Measurements from ENCODE around the gene TOLLIP. TPM values are rescaled to one million over a fixed set of nuclear protein-coding genes. Genes with fewer than 3 reads are reported as not detected.

The TOLLIP gene
- total RNA-seq, 1 experiment from 2014 or later = 32.3 TPM

DNA sequence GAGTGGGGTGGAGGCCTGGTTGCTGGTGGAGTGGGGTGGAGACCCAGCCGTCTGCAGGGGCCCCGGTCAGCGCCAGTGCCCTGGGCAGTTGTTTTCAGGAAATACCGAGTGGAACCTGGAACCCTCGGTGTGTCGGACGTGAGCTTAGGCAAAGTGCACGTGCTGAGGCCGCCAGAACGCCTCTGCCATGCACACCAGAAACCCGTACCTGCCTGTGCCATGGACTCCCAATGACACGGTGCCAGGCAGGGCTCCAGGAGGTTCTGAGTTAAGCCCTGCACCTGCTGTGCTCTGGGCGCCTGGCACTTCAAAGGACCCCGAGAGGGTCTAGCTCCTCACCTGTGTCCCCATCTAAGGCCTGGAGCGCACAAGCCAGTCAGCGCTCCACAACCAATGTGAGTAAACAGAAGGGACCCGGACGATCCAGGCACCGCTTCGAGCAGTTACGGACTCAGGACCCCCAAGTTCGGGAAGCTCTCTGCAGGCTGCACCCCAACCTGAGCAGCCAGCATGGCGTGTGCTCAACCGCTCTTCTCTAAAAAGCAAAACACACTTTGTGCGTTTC lies 12.3 kb downstream of the TOLLIP start (continued):
- TF ChIP-seq TCF7 (CRISPR knock-in tag; IDR thresholded peaks at IDR 0.05; ENCODE audit: low read depth) = no peak
- no peak for TF ChIP-seq ELF4 (CRISPR knock-in tag; IDR thresholded peaks at IDR 0.05; ENCODE audit: low read depth)
- TF ChIP-seq, protein P1, sequence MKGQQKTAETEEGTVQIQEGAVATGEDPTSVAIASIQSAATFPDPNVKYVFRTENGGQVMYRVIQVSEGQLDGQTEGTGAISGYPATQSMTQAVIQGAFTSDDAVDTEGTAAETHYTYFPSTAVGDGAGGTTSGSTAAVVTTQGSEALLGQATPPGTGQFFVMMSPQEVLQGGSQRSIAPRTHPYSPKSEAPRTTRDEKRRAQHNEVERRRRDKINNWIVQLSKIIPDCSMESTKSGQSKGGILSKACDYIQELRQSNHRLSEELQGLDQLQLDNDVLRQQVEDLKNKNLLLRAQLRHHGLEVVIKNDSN (CRISPR knock-in tag; IDR thresholded peaks at IDR 0.05) = no peak
- no peak for TF ChIP-seq SP1 (CRISPR knock-in tag; conservative IDR thresholded peaks at IDR 0.05)

DNA sequence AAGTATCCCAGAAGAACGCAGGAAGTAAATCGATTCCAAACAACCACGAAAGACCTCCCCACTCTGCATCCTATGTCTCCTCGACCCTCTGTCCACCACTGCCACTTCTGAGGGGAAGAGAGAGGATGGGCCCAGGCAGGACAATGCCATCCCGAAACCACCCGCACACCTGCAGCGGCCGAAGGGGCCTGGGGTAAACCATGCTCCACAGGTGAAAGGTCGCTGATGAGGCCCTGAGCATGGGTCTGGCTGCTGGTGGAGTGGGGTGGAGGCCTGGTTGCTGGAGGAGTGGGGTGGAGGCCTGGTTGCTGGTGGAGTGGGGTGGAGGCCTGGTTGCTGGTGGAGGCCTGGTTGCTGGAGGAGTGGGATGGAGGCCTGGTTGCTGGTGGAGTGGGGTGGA lies 13.1 kb downstream of the TOLLIP start:
- no peak for TF ChIP-seq CREB1 (CRISPR knock-in tag; IDR thresholded peaks at IDR 0.05)
- TF ChIP-seq ZNF671 (CRISPR knock-in tag; IDR thresholded peaks at IDR 0.05) = no peak
- TF ChIP-seq ZNF219 (CRISPR knock-in tag; IDR thresholded peaks at IDR 0.05; ENCODE audit: borderline replicate concordance) = no peak
- TF ChIP-seq RELA (CRISPR knock-in tag; IDR thresholded peaks at IDR 0.05; ENCODE audit: borderline replicate concordance) = no peak
- TF ChIP-seq PRRX2 (CRISPR knock-in tag; IDR thresholded peaks at IDR 0.05) = no peak
- ChIA-PET CTCF (no interaction called here), POLR2A (no interaction called here)
- Mint-ChIP-seq H3K9me3 (no peaks in the 10 kb centered on the region), H3K27me3 (ENCODE audit: low read depth) (no peaks in the 10 kb centered on the region), H3K36me3 (peaks cover 2% of the 10 kb centered on the region; the same call in 1 of the 2 replicates), H3K4me1 (peaks cover 18% of the 10 kb centered on the region), H3K27ac (no peak overlapping the region), H3K4me3 (no peak overlapping the region)
- ATAC-seq (no peak), DNase-seq (ENCODE audit: low spot score) (no peak)

DNA sequence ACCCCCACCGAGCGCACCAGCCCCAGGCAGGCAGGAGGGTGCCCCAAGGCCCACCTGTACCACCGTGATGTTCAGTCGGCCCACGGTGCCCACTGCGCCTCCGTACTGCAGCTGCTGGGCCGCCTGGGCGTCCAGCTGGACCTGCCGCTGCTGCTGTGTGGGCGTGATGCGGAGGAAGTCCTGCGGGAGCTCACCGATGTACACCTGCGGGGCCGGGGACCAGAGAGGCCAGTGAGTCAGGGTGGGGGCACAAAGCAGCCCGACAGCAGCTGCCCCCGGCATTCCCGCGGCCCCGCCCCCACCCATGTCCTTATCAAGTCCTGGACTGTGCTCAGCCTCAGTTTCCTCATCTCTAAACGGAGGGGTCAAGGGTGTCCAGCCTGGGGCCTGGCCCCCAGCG lies 13.8 kb downstream of the TOLLIP start:
- CTCF ChIA-PET = no interaction called here
- ATAC-seq (no peak), DNase-seq (ENCODE audit: low spot score) (no peak)
- Mint-ChIP-seq H3K36me3 (peaks cover 2% of the 10 kb centered on the region; the same call in 1 of the 2 replicates), H3K27me3 (ENCODE audit: low read depth) (no peaks in the 10 kb centered on the region), H3K4me3 (no peak overlapping the region), H3K27ac (no peak overlapping the region), H3K4me1 (peaks cover 14% of the 10 kb centered on the region), H3K9me3 (no peaks in the 10 kb centered on the region)
- POLR2A ChIA-PET = no interaction called here
- TF ChIP-seq, protein P1 (CRISPR knock-in tag; IDR thresholded peaks at IDR 0.05) = no peak
- TF ChIP-seq NFYB (CRISPR knock-in tag; conservative IDR thresholded peaks at IDR 0.05; ENCODE audit: low read depth) = no peak
- TF ChIP-seq NR3C1 (CRISPR knock-in tag; conservative IDR thresholded peaks at IDR 0.05; ENCODE audit: low read depth) = no peak
- no peak for TF ChIP-seq ZNF121 (CRISPR knock-in tag; IDR thresholded peaks at IDR 0.05)
- TF ChIP-seq EMX1 (CRISPR knock-in tag; IDR thresholded peaks at IDR 0.05) = no peak
- TF ChIP-seq CREM (CRISPR knock-in tag; IDR thresholded peaks at IDR 0.05) = no peak
- no peak for TF ChIP-seq RORB (CRISPR knock-in tag; IDR thresholded peaks at IDR 0.05)
- TF ChIP-seq, protein P2, sequence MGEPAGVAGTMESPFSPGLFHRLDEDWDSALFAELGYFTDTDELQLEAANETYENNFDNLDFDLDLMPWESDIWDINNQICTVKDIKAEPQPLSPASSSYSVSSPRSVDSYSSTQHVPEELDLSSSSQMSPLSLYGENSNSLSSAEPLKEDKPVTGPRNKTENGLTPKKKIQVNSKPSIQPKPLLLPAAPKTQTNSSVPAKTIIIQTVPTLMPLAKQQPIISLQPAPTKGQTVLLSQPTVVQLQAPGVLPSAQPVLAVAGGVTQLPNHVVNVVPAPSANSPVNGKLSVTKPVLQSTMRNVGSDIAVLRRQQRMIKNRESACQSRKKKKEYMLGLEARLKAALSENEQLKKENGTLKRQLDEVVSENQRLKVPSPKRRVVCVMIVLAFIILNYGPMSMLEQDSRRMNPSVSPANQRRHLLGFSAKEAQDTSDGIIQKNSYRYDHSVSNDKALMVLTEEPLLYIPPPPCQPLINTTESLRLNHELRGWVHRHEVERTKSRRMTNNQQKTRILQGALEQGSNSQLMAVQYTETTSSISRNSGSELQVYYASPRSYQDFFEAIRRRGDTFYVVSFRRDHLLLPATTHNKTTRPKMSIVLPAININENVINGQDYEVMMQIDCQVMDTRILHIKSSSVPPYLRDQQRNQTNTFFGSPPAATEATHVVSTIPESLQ (CRISPR knock-in tag; IDR thresholded peaks at IDR 0.05) = no peak
- TF ChIP-seq, protein P3, sequence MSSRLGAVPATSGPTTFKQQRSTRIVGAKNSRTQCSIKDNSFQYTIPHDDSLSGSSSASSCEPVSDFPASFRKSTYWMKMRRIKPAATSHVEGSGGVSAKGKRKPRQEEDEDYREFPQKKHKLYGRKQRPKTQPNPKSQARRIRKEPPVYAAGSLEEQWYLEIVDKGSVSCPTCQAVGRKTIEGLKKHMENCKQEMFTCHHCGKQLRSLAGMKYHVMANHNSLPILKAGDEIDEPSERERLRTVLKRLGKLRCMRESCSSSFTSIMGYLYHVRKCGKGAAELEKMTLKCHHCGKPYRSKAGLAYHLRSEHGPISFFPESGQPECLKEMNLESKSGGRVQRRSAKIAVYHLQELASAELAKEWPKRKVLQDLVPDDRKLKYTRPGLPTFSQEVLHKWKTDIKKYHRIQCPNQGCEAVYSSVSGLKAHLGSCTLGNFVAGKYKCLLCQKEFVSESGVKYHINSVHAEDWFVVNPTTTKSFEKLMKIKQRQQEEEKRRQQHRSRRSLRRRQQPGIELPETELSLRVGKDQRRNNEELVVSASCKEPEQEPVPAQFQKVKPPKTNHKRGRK (CRISPR knock-in tag; IDR thresholded peaks at IDR 0.05; ENCODE audit: borderline replicate concordance) = no peak

DNA sequence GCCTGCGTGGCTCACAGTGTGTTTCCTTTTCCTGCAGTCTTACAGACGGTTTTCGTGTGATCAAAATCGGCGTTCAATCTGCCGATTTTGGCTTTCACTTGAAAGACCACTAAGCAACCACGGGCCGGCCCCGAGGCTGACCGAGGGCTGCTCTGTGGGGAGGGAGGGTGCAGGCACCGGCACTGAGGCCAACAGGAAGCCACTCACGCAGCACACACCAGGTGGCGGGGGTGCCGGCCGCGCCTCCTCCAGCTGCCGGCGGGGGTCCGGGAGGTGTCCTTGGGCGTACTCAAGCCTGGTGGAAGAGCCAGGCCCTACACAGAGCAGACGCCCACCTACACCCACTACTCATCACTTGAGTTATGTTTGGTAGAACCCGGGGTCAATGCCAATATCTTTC lies 14.3 kb downstream of the TOLLIP start:
- POLR2A ChIA-PET = no interaction called here
- CTCF ChIA-PET = no interaction called here
- Mint-ChIP-seq H3K36me3 (peaks cover 2% of the 10 kb centered on the region; the same call in 1 of the 2 replicates), H3K27ac (no peak overlapping the region), H3K9me3 (no peaks in the 10 kb centered on the region), H3K4me3 (no peak overlapping the region), H3K27me3 (ENCODE audit: low read depth) (no peaks in the 10 kb centered on the region), H3K4me1 (peaks cover 9% of the 10 kb centered on the region)
- no peak for DNase-seq (ENCODE audit: low spot score)
- ATAC-seq = no peak
- TF ChIP-seq NR3C1 (CRISPR knock-in tag; conservative IDR thresholded peaks at IDR 0.05; ENCODE audit: low read depth) (no peak), ZNF396 (CRISPR knock-in tag; IDR thresholded peaks at IDR 0.05; ENCODE audit: borderline replicate concordance) (no peak), ZBTB21 (CRISPR knock-in tag; IDR thresholded peaks at IDR 0.05; ENCODE audit: borderline replicate concordance) (no peak), NR2C2 (CRISPR knock-in tag; IDR thresholded peaks at IDR 0.05) (no peak), CREB1 (CRISPR knock-in tag; IDR thresholded peaks at IDR 0.05) (no peak), TP53 (CRISPR knock-in tag; IDR thresholded peaks at IDR 0.05) (no peak), NFYB (CRISPR knock-in tag; conservative IDR thresholded peaks at IDR 0.05; ENCODE audit: low read depth) (no peak), ELF4 (CRISPR knock-in tag; IDR thresholded peaks at IDR 0.05; ENCODE audit: low read depth) (no peak), FOXK1 (CRISPR knock-in tag; IDR thresholded peaks at IDR 0.05) (no peak)
- TF ChIP-seq, protein P4, sequence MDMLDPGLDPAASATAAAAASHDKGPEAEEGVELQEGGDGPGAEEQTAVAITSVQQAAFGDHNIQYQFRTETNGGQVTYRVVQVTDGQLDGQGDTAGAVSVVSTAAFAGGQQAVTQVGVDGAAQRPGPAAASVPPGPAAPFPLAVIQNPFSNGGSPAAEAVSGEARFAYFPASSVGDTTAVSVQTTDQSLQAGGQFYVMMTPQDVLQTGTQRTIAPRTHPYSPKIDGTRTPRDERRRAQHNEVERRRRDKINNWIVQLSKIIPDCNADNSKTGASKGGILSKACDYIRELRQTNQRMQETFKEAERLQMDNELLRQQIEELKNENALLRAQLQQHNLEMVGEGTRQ (CRISPR knock-in tag; IDR thresholded peaks at IDR 0.05) = no peak
- TF ChIP-seq, protein P5, sequence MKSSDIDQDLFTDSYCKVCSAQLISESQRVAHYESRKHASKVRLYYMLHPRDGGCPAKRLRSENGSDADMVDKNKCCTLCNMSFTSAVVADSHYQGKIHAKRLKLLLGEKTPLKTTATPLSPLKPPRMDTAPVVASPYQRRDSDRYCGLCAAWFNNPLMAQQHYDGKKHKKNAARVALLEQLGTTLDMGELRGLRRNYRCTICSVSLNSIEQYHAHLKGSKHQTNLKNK (CRISPR knock-in tag; IDR thresholded peaks at IDR 0.05) = no peak

Measured in WTC11 (cell line).